HG02973 (cell line): Measurements from ENCODE around the gene TAMM41.
A peak's percentile ranks its signal among the peaks of the same experiment; 100 is the strongest.
"Not testable (repeated sequence)": the region's sequence is repeated elsewhere in the genome, so short reads cannot be mapped to it uniquely, and the experiment has no call there.

Experiments
- ATAC-seq: cut with Tn5 transposase; IDR thresholded peaks from one replicate; pipeline ENCODE4 v1.9.1; 2021; ENCODE audit warnings: moderate library complexity; ENCODE audit not compliant: unreplicated experiment

The TAMM41 gene

GRCh38 chr3:11815111-11815510 is 31.6 kb downstream of the TAMM41 start:
- ATAC-seq: no peak

- ATAC-seq: no peak
Measured at GRCh38 chr3:11814663-11815062, 32.0 kb downstream of the TAMM41 start.

GRCh38 chr3:11810276-11810675 is 36.4 kb downstream of the TAMM41 start:
- ATAC-seq: no peak

- no peak for ATAC-seq
Measured at GRCh38 chr3:11808231-11808630, 38.5 kb downstream of the TAMM41 start.

- ATAC-seq: no peak
Measured at GRCh38 chr3:11807686-11808085, 39.0 kb downstream of the TAMM41 start.

- no peak for ATAC-seq
Measured at GRCh38 chr3:11805716-11806115, 41.0 kb downstream of the TAMM41 start.

GRCh38 chr3:11803977-11804892 is 42.5 kb downstream of the TAMM41 start:
- peak; percentile 84 for ATAC-seq

GRCh38 chr3:11799791-11800190 is 46.9 kb downstream of the TAMM41 start:
- ATAC-seq: no peak

GRCh38 chr3:11794927-11795326 is 51.8 kb downstream of the TAMM41 start:
- ATAC-seq: no peak

- no peak for ATAC-seq
Measured at GRCh38 chr3:11791339-11792200, 55.1 kb downstream of the TAMM41 start.

GRCh38 chr3:11789412-11789811 is 57.3 kb downstream of the TAMM41 start:
- ATAC-seq: no peak

GRCh38 chr3:11784971-11785377 is 61.7 kb downstream of the TAMM41 start:
- ATAC-seq: no peak

- ATAC-seq: no peak
Measured at GRCh38 chr3:11780341-11780740, 66.3 kb downstream of the TAMM41 start.

- no peak for ATAC-seq
Measured at GRCh38 chr3:11779626-11780025, 67.1 kb downstream of the TAMM41 start.

- no peak for ATAC-seq
Measured at GRCh38 chr3:11778248-11778647, 68.4 kb downstream of the TAMM41 start.

- no peak for ATAC-seq
Measured at GRCh38 chr3:11776346-11776745, 70.3 kb downstream of the TAMM41 start.

GRCh38 chr3:11775493-11775892 is 71.2 kb downstream of the TAMM41 start:
- no peak for ATAC-seq

- ATAC-seq: no peak
Measured at GRCh38 chr3:11774296-11774877, 72.3 kb downstream of the TAMM41 start.

- not testable (repeated sequence) for ATAC-seq
Measured at GRCh38 chr3:11771931-11772330, 74.8 kb downstream of the TAMM41 start.

- peak; percentile 99 for ATAC-seq
Measured at GRCh38 chr3:11770477-11771391, 76.0 kb downstream of the TAMM41 start.
